ENCODE results near the gene ZNF234.
A peak's percentile ranks its signal among the peaks of the same experiment; 100 is the strongest.
"Not testable (repeated sequence)": the region's sequence is repeated elsewhere in the genome, so short reads cannot be mapped to it uniquely, and the experiment has no call there.

Gene ZNF234

DNA sequence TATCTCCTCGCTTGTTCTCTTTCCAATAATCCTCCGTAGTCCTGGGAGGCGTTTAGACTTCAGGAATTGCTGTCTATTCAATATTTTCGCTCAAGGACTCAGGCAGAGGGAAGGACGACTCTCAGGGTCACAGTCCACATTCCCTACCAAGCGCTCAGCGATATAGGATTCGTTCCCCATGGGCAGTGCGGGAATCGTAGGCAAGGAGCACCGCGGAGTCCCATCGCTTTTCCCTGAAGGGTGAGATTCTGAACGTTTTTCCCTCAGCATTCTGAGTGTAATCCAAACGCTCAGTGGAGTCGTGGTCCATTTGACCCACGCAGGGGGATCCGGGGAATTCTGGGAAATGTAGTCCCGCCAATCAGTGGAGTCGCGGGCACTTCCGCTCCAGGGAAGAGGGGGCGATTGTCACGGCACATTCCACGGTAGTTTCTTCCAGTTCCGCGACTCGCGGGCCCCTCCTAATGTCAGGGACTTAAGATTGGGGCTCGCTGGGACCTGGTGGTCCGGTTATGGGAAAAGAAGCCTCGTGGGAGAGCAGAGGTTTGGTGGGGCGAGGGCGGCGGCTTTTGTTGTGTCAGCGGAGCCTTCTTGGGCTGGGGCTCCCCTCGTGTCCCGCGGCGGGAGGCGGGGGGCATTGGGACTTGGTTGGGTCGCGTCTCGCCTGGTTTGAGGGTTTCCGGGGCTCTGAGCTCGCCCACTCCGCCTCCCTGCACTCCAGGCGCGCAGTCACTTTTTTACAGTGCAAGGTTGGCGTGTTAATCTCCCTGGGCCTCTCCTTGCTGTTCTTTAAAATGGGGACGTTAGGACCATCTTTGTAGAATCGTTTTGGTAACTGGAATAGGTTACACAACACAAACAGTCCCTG, at the start of gene ZNF234:
Gene ZNF234 (plus strand): TSS at position 364 of the 868 bp plus-strand sequence. CDS start 3,079 bp downstream, outside the sequence.
- peak; percentile 42 for DNase-seq (ENCODE audit: low read depth, low spot score)

DNA sequence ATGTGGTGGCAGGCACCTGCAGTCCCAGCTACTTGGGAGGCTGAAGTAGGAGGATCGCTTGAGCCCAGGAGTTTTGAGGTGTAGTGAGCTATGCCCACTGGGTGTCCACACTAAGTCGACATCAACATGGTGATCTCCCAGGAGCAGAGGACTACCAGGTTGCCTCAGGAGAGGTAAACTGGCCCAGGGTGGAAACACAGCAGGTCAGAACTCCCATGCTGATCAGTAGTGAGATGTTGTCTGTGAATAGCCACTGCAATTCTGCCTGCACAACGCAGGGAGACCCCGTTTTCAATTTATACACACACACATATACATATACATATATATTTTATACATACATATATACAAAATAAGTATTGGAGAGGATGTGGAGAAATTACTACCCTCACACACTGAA, 49.2 kb upstream of the ZNF234 start:
- DNase-seq (ENCODE audit: low read depth, low spot score), result no peak

DNA sequence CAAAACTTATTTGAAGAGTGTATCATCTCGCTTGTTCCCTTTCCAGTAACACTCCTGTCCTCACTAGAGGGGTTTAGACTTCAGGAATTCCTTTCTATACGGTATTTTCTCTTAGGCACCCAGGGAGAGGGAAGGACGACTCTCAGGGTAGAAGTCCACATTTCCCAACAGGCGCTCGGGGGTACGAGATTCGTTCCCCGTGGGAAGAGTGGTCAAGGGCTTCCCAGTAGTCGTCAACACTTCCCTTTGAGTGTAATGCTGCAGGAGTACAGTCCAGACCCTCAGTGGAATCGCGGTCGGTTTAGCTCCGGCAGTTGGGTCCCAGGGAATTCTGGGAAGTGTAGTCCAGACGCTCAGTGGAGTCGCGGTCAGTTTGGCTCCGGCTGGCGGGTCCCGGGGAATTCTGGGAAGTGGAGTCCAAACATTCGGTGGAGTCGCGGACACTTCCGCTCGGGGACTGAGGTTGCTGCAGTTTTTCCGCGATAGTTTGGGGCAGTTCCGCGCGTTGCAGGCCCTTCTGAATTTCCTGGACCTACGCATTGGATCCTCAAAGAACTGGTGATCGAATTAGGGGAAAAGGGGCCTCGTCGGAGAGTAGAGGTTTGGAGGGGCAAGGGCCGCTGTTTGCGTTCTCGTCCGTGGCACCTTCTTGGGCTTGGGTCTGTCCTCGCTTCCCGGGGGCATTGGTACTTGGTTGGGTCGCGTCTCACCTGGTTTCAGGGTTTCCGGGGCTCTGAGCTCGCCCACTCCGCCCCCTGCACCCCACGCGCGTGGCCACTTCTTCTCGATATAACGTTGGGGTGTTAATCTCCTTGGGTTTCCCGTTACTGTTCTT, 47.2 kb upstream of the ZNF234 start, which contains the start of gene ZNF224:
Gene ZNF224 (plus strand): TSS at position 431 of the 835 bp plus-strand sequence. CDS start 3,513 bp downstream, outside the sequence.
- DNase-seq (ENCODE audit: low read depth, low spot score), result peak; percentile 68

DNA sequence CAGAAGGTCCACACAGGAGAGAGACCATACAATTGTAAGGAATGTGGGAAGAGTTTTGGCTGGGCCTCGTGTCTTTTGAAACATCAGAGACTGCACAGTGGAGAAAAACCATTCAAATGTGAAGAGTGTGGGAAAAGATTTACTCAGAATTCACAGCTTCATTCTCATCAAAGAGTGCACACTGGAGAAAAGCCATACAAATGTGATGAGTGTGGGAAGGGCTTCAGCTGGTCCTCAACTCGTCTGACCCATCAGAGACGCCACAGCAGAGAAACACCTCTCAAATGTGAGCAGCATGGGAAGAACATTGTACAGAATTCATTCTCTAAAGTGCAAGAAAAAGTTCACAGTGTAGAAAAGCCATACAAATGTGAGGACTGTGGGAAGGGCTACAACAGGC, 33.6 kb upstream of the ZNF234 start:
- DNase-seq (ENCODE audit: low read depth, low spot score), result no peak

DNA sequence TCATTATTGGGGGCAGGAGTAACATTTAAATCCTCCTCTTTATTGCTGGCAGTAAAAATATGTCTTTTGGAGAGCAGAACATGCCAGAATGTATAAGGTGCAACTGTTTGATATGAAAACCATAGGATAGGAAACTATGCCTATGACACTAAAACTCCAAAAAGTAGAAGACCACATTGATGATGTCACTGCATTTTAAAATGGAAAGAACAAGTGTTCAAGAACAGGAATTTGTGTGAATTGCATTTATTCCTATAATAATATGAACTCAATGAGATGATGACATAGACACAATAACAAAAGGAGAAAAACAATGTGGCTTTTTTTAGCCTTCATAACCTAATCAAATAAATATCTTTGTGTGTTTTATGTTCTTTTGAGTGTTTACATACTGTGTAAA, 31.9 kb upstream of the ZNF234 start:
- no peak for DNase-seq (ENCODE audit: low read depth, low spot score)

DNA sequence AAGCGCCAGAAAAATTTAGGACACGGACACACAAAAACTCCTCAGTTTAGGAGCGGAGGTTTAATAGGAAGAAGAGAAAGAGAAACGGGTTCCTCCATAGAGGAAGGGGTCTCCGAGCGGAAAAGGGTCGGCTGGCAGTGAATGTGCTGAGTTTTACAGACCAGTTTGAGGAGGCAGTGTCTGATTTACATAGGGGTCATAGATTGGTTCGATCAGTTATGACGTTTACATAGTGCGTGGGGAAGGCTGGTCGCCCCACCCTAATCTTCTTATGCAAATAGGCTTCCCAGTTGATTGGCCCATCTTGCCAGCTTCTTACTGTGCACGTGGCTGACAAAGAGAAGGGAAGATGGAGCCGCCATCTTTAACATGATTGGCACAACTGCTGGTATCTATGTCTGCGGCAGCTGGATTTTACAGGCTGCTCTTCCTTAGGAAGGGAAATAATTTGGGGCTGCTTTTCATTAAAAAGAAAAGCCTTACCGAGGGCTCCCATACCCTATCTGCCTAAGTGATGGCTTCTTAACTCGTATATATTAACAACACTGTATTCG, 29.4 kb upstream of the ZNF234 start:
- no peak for DNase-seq (ENCODE audit: low read depth, low spot score)

DNA sequence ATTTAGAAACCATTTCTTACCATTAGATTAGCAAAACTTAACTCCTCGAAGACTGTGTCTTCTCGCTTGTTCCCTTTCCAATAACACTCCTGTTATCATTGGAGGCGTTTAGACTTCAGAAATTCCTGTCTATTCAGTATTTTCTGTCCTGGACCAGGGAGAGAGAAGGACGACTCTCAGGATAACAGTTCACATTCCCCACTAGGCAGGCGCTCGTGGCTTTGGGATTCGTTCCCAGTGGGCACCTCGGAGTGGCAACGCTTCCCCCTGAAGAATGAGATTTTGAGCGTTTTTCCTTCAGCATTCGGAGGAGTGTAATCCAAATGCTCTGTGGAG, 28.6 kb upstream of the ZNF234 start:
- DNase-seq (ENCODE audit: low read depth, low spot score), result no peak

- DNase-seq (ENCODE audit: low read depth, low spot score), result peak; percentile 66
Observed at GRCh38 chr19:44113138-44113783, 28.1 kb upstream of the ZNF234 start, which contains the start of gene ZNF225. Gene ZNF225 (plus strand): TSS chr19:44113399. CDS start chr19:44115828, 2,429 bp downstream.

DNA sequence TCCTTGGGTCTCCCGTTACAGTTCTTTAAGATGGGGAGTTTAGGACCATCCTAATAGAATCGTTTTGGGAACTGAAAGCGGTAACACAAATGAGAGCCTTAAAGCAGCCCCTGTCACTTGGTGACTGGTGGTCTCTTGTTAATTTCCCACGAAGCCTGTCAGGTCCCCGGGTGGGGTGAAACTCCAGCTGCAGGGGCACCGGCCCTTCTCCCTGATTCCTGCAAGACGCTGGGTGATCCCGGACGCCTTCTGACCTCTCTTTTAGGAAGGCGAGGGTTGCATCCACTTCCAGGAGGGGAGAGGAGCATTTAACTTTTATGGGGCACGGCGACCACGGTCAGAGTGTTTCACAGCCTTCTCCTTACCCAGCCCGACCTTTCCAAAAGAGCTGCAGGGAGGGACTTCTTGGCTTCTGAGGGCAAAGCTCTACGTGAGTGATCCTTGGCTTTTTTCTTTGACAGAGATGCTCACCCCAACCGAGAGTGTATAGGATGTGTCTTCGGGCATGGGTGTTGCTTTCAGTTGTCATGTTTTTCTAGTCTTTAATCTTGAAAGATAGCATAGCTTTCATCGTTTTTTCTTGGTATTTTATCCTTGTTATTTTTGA, 27.5 kb upstream of the ZNF234 start:
- no peak for DNase-seq (ENCODE audit: low read depth, low spot score)

GRCh38 chr19:44121162-44121561, 20.2 kb upstream of the ZNF234 start:
- not testable (repeated sequence) for DNase-seq (ENCODE audit: low read depth, low spot score)

DNA sequence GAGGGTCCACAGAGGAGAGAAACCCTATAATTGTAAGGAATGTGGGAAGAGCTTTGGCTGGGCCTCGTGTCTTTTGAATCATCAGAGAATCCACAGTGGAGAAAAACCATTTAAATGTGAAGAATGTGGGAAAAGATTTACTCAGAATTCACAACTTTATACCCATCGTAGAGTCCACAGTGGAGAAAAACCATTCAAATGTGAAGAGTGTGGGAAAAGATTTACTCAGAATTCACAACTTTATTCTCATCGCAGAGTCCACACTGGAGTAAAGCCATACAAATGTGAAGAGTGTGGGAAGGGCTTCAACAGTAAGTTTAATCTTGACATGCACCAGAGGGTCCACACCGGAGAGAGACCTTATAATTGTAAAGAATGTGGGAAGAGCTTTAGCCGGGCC, 9.4 kb upstream of the ZNF234 start:
- DNase-seq (ENCODE audit: low read depth, low spot score), result no peak

- no peak for DNase-seq (ENCODE audit: low read depth, low spot score)
Observed at GRCh38 chr19:44142059-44142433, 692 bp downstream of the ZNF234 start.

GRCh38 chr19:44149776-44150175, 8.4 kb downstream of the ZNF234 start:
- no peak for DNase-seq (ENCODE audit: low read depth, low spot score)

- no peak for DNase-seq (ENCODE audit: low read depth, low spot score)
Observed at GRCh38 chr19:44151491-44151890, 10.1 kb downstream of the ZNF234 start.

DNA sequence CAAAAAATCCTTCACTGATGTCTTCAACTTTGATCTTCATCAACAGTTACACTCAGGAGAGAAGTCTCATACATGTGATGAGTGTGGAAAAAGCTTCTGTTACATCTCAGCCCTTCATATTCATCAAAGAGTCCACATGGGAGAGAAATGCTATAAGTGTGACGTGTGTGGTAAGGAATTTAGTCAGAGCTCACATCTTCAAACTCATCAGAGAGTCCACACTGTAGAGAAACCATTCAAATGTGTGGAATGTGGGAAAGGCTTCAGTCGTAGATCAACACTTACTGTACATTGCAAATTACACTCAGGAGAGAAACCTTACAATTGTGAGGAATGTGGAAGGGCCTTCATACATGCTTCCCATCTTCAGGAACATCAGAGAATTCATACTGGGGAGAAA, 15.1 kb downstream of the ZNF234 start:
- DNase-seq (ENCODE audit: low read depth, low spot score), result no peak

GRCh38 chr19:44163789-44164188, 22.4 kb downstream of the ZNF234 start:
- no peak for DNase-seq (ENCODE audit: low read depth, low spot score)

- no peak for DNase-seq (ENCODE audit: low read depth, low spot score)
Observed at GRCh38 chr19:44164327-44164672, 22.9 kb downstream of the ZNF234 start.

DNA sequence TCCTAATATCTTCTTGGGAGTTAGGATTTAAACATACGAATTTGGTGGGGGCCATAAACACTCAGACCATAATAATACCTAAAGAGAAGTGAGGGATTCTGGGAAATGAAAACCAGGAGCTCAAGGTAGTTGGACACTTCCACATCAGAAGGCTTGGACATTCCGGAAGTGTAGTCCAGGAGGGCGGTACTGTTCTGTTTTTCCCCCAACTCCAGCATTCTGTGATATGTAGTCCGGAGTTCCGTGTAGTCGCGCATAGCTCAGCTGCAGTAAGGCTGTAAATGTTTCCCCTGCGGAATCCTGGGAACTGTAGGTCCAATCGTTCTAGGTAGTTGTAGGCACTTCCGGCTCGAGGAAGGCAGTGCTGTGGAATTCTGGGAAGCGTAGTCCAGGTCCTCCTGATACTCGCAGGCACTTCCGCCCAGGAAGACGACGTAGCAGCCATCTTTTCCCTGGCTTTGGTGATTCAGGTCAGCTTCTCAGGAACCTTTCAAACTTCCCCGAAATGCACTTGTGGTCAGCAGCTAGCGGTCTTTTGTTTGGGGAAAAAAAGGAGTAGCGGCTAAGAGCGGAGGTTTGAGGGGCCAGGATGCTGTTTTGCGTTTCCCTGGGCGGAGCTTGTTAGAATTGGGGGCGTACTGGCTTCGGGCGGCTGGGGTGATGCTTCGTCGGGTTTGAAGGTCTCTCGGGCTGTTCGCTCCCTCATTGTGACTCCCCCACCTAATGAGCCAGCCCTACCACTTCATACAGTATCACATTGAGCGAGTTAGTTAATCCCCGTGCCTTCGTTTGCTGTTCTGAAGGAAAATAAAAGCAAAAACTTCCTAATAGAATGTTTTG, 23.5 kb downstream of the ZNF234 start, which contains the start of gene ZNF226:
Gene ZNF226 (plus strand): TSS at position 428 of the 840 bp plus-strand sequence. CDS start 4,981 bp downstream, outside the sequence.
- DNase-seq (ENCODE audit: low read depth, low spot score), result peak; percentile 67

DNA sequence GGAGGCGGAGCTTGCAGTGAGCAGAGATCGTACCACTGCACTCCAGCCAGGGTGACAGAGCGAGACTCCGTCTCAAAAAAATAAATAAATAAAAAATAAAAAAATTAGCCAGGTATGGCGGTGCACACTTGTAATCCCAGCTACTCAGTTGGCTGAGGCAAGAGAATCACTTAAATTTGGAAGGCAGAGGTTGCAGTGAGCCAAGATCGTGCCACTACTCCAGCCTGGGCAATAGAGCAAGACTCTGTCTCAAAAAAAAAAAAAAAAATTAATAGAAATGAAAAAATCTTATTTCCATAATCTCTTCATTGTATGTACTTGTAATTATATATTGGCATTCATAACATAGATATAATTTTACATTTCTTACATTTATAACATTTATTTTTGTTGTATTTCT, 29.3 kb downstream of the ZNF234 start:
- DNase-seq (ENCODE audit: low read depth, low spot score), result not testable (repeated sequence)

GRCh38 chr19:44176590-44176989, 35.2 kb downstream of the ZNF234 start:
- DNase-seq (ENCODE audit: low read depth, low spot score), result no peak

All from activated CD4-positive, CD25-positive, alpha-beta regulatory T cell treated with anti-CD3 and anti-CD28 coated beads, Interleukin-2, amount 50 U/mL, for 16 hours (primary cell).